A549 (cell line): ENCODE results near the gene C14orf132.

Source experiments
- CTCF ChIP-seq: fragments of >200 bp; sonication (Bioruptor Twin); formaldehyde crosslinking; IDR thresholded peaks from 3 replicates; pipeline ENCODE4 v1.5.1; 2016
- HOXB5 ChIP-seq: fragments of 250-450 bp; sonication (Bioruptor Pico); IDR thresholded peaks from 2 replicates; pipeline ENCODE4 v1.5.0; 2020; ENCODE audit warnings: mild to moderate bottlenecking, moderate library complexity
- KDM5A ChIP-seq: fragments of 200-600 bp; sonication (generic); IDR thresholded peaks from 2 replicates; pipeline ENCODE4 v1.6.1; 2016; ENCODE audit warnings: antibody characterized with exemption, mild to moderate bottlenecking
- MYC ChIP-seq: IDR thresholded peaks from 2 replicates; pipeline ENCODE4 v1.6.1; 2012; ENCODE audit warnings: mild to moderate bottlenecking, inconsistent platforms, low read length, improper control_type of control experiment, borderline replicate concordance
- NR3C1 ChIP-seq: fragments of >200 bp; sonication (Bioruptor Twin); formaldehyde crosslinking; IDR thresholded peaks from 3 replicates; pipeline ENCODE4 v1.6.1; 2017
- POLR2A ChIP-seq: IDR thresholded peaks from 2 replicates; pipeline ENCODE4 v1.6.1; 2012; ENCODE audit warnings: mild to moderate bottlenecking, low read length
- REST ChIP-seq: fragments of 200-600 bp; sonication (generic); IDR thresholded peaks from 2 replicates; pipeline ENCODE4 v1.6.1; 2016; ENCODE audit warnings: antibody characterized with exemption, mild to moderate bottlenecking, moderate library complexity
- SMC3 ChIP-seq: fragments of >200 bp; sonication (Bioruptor Twin); formaldehyde crosslinking; IDR thresholded peaks from 3 replicates; pipeline ENCODE4 v1.6.1; 2018; ENCODE audit warnings: inconsistent platforms
- ZNF302 ChIP-seq: fragments of 250-450 bp; sonication (Bioruptor Pico); IDR thresholded peaks from 2 replicates; pipeline ENCODE4 v1.9.0; 2021; ENCODE audit warnings: inconsistent platforms, mild to moderate bottlenecking, moderate library complexity

- TF ChIP-seq SMC3, result no peak
- TF ChIP-seq REST, result no peak
- no peak for TF ChIP-seq KDM5A
- TF ChIP-seq CTCF, result no peak
- no peak for TF ChIP-seq POLR2A
- no peak for TF ChIP-seq NR3C1
- no peak for TF ChIP-seq HOXB5
- TF ChIP-seq ZNF302, result no peak
- TF ChIP-seq MYC, result no peak
Observed at GRCh38 chr14:96117101-96117897, 78.1 kb downstream of the C14orf132 start.
